HG03442 (cell line): ENCODE data around the gene HOXD10.

Experiments
- ATAC-seq: cut with Tn5 transposase; IDR thresholded peaks from one replicate; pipeline ENCODE4 v1.9.1; 2021; ENCODE audit warnings: mild to moderate bottlenecking, moderate library complexity; ENCODE audit not compliant: unreplicated experiment

The HOXD10 gene

GRCh38 chr2:176121190-176122051 lies 4.8 kb downstream of the HOXD10 start:
- ATAC-seq = no peak

- ATAC-seq = no peak
These were observed 5.6 kb downstream of the HOXD10 start for GRCh38 chr2:176122052-176122682.

- no peak for ATAC-seq
These were observed 6.3 kb downstream of the HOXD10 start, which contains the start of gene HOXD9 for GRCh38 chr2:176122683-176123410. HOXD9 (plus strand) TSS chr2:176122719; CDS start chr2:176122769, 50 bp downstream.

- no peak for ATAC-seq
These were observed 7.0 kb downstream of the HOXD10 start for GRCh38 chr2:176123411-176124109.

- no peak for ATAC-seq
These were observed 7.8 kb downstream of the HOXD10 start for GRCh38 chr2:176124110-176124946.

- no peak for ATAC-seq
These were observed 8.6 kb downstream of the HOXD10 start for GRCh38 chr2:176124947-176125771.

- no peak for ATAC-seq
These were observed 9.1 kb downstream of the HOXD10 start for GRCh38 chr2:176125772-176126054.

- no peak for ATAC-seq
These were observed 10.6 kb downstream of the HOXD10 start for GRCh38 chr2:176126929-176127773.

- ATAC-seq = no peak
These were observed 11.1 kb downstream of the HOXD10 start for GRCh38 chr2:176127774-176128072.

GRCh38 chr2:176128172-176128981 lies 11.8 kb downstream of the HOXD10 start:
- ATAC-seq = no peak

- ATAC-seq = no peak
These were observed 12.6 kb downstream of the HOXD10 start, which contains the start of gene HOXD8 for GRCh38 chr2:176128982-176129796. HOXD8 (plus strand) TSS chr2:176129705; CDS start chr2:176130367, 662 bp downstream.

GRCh38 chr2:176129813-176130146 lies 13.2 kb downstream of the HOXD10 start:
- no peak for ATAC-seq

GRCh38 chr2:176130147-176130956 lies 13.8 kb downstream of the HOXD10 start:
- no peak for ATAC-seq

- no peak for ATAC-seq
These were observed 14.6 kb downstream of the HOXD10 start for GRCh38 chr2:176130957-176131847.

- ATAC-seq = no peak
These were observed 15.2 kb downstream of the HOXD10 start for GRCh38 chr2:176131848-176132158.
